ENCODE measurements around the gene CFL1.

Gene CFL1

DNA sequence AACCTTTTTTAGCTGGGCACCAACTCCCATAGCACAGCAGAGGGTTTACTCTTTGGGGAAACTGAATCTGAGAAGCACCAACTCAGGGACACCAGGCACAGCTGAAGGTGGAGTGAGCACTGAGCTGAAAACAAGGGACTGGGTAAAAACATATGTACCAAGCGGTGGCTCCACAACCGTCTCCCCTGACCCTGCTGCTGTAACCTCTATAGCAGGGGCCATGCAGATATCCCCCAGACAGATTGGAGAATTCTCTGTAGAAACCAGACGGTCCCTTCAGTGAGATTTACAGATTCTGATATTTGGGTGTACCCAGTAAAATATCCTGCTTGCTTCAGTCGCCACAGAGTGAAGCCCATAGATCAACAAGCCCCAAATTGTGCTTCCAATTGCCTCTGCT is 28.5 kb downstream of the CFL1 start:
- DNase-seq, result no peak

DNA sequence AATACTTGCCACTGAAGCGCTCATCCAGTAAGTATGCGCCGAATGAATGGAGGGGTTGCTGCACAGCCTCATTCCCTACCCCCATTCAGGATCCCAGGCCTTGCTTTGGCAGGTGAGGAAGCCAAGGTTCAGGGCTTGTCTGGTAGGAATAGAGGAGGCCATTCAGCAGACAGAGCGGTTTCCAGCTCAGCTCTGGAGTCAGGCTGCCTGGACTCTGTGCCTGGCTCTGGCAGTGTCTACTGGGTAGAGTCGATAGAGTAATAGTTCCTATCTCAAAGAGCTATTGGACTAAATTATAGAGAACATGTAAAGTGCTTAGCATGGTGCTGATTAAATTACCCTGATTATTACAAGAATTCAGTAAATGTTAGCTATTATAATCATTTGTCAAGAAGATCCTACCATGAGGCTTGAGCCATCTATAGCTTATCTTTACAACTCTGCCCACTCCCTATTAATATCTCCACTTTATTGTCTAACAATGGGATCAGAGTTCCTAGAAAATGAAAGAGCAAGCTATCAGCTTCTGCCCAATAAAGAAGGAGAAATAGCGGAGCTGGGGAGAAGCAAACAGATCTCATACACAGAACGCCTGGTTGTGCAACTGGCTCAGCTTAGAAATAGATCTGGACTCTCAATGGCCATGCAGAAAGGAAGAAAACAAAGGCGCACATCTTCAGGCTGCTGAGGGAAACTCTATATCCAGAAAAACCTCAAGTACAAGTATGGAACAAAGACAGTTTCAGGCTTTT is 30.8 kb downstream of the CFL1 start:
- no peak for DNase-seq

DNA sequence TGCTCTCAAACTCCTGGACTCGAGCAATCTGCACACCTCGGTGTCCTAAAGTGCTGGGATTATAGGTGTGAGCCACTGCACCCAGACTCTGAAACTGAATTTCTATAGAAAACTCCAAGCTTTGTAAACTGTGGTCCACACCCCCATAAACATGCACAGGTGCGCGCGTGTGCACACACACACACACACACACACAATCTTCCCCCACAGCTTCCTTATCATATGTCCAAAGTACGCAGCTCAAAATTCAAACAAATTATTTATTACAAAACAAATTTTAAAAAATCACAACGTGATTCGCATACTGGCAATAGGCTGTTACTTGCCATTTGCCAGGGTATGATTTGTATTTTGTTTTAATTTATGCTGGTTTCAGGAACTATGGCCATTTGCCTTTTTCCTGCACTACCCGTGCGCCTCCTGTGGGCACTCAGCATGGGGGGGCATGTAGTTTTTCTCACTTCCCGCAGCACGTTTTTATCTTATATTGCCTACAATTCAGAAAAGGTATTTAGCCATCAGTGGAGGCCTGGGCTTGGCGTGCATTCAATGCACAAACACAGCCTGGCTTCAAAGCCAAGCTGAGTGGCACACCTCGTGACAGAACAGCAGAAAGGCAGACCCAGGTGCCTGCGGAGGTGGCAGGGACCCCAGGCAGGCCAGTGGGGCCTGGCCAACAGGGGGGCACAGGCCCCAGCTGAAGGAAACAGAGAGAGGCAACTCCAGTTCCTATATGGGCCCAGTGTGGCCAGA is 35.0 kb downstream of the CFL1 start:
- no peak for DNase-seq

DNA sequence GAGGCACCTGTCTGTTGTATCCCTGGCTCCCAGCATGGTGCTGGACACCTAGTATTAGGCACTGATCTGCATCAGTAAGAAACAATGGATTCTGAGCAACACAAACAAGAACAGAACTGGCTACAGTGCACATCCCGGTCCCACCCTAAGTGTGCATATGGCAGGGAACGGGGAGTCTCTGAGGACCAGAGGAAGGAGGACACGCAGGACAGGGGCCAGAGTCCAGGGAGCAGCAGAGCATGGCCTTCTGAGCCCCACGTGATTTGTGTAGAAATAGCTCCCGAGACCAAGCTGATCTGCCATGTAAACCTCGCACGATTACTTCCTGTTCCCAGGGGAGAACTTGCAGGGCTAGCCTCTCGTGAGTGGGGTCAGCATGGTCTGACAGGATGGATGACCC is 36.9 kb downstream of the CFL1 start:
- DNase-seq, result no peak

DNA sequence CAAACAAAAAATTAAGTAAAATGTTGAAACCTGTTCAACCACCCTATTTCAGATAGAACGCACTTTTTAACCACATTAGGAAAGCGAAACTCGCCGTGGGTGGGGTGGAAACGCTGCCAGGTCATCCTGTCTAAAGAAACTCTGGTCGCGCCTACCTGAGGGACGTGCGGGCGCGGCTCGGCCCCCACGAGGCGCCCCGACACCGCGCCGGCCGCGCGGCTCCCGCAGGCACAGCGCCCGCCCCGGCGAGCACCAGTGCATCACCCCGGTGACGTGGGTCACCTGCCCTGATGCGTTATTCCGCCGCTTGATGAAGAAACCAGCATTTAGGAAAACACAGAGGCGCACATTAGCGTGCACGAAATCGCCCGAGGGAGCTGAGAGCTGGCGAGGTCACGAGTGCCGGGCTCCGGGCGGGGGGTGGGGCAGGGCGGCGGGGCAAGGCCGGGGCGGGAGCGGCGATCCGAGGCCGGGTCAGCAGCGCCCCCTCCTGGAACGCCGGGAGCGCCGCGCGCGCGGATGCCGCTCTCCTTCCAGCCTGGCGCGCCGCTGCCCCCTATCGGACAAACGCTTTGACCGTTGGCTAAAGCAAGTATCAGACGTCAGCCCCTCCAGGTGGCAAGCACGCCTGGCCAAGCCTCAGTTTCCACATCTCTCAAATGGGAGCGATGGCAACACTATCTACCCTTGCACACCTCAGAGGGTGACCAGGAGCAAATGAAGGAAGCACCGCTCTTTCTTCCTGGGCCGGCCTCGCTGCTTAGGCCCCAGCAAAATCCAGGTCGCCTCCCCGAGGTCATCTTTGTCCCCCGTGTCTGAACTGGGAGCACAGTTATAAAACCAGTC is 39.9 kb downstream of the CFL1 start:
- DNase-seq, result peak; percentile 83

DNA sequence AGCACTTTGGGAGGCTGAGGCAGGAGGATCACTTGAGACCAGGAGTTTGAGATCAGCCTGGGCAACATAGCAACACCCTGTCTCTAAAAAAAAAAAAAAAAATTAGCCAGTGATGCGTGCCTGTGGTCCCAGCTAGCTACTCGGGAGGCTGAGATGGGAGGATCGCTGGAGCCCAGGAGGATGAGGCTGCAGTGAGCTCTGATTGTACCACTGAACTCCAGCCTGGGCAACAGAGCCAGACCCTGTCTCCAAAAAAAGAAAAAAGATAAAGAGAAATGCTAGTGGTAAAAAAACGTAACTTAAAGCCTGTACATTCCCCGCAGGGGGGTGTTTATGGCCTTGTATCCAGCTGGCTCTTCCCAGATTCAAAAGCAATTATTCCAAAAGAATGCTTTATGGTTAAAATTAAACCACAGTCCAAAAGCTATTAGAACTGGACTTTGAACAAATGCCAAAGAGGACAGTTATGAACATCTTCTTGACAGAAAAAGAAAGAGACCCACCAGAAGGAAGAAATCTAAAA is 40.6 kb downstream of the CFL1 start:
- peak; percentile 37 for DNase-seq

DNA sequence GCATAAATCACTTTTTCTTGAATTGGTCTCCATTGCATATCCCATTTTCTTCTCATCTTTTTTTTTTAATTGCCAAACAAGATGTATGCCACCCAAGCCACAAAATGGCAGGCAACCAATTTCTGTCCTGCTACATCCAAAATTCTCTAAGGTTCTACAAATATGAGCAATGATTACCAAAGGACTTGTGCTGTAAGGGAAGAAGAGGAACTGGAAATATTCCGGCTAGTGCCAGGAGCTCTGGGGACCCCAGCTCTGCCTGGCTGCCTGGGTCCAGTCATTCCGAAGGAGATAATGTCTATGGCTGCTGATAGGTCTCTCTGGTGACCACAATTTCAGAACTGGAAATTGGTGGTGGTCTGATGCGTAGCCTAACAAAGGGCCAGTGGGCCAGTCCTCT is 41.3 kb downstream of the CFL1 start:
- no peak for DNase-seq

DNA sequence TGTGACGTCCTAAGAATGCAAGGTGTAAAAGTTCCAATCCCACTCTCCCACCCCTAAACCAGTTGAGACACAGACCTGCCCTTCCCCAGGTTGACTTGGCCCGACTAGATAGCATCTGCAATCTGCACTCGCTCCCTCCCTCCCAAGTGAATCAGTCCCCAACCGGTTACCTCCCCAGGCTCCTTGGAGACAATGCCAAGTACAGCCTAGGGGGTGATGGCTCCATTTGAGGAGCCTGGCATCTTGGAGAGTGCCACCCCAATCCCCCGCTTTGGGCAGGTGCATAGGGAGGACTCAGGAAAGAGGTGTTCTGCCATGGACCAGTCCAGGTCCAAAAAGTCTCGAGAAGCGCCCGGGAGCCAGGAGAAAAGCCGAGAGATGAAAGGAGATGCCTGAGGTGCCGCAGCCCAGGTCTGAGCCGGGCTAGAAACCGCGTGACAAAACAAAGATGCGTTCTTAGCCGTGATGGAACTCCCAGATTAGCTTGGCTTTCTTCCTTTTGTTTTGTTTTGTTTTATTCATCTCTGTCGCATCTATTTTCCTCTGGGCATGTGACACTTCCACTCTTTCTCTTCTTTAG is 42.9 kb downstream of the CFL1 start:
- no peak for DNase-seq

DNA sequence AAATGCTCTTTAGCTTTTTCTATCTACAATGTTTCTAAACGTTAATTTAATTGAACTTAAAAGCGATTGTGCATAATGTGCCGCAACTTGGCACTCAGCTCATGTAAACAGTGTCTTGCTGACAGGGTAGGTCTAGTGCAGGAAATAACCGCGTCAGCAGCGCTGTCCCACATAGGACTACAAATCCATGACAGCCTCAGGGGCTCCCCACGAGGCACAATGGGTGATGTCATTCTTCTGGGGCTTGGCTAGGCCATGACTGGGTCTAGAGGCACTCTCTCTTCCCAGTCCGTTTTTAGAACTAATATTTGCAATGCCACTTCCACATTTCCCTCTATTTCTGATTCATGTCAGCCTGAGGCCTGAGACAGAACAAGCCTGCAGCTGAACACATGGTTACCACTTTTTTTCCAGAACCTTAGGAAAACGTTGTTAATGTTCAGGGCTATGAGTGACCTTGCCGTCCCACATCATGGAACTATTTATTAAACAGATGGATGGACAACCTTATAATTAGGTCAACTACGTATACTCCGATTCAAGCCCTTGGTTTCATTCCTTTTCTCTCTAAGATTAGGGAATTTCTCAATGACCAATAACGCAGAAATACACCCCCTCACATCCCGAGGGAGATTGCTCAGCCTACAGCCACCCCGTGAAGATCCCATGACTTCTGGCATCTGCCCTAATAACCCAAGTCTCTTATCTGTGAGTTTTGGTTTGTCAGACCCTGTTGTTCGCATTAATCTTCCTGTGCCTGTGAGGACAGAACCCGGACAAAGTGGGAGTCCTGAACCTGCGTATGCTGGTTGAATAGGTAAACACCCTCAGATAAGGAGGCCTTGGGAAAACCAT is 43.6 kb downstream of the CFL1 start:
- DNase-seq, result no peak

DNA sequence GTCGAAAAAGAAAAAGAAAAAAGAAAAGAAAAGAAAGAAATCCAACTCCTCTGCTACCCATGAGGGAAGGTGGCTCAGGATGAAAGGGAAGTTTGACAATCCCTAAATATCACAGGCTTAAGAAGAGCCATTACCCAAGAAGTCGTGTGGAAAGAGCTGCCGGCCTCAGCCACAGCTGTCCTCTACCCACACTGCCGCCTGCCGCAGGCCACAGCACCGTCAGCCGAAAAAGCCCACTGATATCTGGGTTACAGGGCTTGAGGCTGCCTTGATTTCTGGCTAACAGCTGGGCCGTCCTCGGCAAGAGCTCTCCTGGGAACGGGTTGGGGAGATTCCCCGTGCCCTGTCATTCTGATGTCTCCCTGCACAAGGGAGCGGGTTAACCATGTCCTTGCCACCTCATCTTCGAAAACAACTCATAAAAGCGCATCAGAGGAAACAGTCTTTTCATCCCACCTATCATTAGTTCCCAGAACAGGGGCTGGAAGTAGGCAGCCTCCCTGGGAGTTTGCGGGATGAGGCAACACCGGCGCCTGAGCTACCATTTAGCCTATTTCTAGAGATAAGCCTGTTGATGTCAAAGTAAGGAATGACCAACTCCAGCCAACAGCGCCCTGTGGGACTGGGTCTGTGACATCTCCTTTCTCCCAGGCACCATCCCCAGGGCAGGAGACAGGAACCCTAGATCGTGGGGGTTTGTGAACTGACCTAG is 46.1 kb downstream of the CFL1 start:
- no peak for DNase-seq

DNA sequence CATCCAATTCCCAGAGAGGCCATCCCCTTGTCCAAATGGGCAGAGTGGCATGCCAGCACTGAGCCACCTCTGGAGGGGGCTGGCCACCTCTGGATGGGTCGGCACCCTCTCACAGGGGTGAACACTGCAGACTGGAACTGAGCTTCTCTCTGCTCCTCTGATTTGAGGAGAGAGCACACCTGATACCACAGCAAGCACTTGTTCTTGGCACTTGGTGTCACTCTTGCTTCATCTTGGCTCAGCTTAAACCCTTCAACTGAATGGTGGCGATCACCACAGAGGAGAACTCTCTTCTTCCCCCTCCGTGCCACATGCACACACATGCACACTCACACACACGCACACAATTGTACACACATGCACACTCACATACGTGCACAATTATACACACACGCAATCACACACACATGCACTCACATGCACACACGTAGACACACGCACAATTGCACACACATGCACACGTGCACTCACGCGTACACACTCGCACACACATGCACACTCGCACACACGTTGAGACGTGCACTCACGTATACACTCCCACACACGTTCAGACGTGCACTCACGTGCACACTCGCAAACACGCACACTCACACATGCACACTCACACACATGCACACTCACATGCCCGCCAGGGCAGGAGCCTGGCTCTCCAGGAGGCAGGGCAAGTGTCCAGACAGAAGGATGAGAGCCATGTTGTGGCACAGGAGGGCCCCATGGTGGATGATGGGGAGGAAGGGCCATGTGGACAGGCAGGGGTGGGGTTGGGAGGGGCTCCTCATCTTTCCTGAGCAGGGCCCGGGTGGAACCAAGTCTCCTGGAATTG is 47.7 kb downstream of the CFL1 start:
- no peak for DNase-seq

DNA sequence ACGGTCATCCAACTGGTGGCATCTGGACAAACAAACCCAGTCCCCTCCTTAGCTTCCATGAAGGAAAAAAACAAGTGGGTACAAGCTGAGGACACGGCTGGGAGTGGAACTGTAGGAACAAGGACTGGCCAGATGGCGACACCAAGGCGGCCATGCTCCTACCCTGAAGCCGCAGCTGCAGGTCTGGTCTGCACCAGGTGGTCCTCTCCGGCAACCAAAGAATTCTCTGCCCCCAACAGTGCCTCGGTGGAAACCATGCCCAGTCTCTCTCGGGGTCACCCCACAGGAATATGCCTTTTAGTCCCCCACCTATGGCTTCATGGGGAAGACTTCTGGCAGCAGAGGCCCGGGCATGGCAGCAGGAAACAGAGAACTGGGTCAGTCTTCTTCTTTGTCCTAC is 48.5 kb downstream of the CFL1 start:
- DNase-seq, result no peak

DNA sequence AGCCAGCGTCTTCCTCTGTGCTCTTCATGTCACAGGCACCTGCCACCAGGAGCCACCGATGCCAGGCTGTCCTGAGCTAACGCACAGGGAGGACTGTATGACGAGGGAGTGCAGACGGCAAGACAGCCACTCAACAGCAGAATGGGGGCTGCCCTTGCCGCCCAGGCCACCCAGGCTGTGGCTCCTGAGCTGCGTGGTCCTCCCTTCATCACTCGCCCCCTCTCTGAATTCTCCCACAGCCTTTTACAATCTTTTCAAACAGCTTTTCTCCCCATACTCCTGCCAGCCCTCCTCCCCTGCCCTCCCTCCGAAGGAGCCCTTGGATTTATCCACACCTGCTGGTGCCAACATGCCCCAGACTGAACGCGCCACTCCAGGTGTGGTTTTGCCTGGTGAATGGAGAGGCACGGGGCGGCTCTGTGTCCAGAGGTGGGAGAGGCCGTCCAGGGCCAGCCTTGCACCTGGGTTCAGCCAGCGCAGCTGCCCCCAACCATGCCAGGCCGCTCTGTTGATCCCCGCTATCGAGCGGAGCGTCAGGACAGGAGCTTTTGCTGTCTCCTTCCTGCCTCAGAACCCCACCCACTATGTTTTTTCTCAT is 49.1 kb downstream of the CFL1 start:
- DNase-seq, result no peak

DNA sequence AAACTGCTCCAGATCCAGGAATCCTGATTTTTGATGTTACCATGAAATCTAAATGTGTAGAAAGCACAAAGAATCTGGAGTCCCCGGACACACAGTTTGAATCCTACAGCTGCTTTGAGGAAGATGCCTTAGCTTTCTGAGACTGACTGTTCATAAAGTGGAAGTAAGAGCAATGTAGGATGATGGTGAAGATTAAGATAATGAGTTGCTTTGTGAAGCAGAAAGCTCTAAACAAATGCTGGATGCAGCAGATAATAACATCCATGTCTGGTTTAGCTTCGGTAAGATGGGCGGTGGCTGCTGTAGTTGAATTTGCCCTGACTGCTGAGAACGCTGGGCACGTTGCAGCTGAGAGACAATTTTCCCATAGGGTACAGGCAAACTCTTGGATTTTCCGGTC is 51.0 kb downstream of the CFL1 start:
- no peak for DNase-seq
